Heart left ventricle (tissue), 16 donors: ENCODE measurements around the gene DIP2C. TPM values are rescaled to one million over a fixed set of nuclear protein-coding genes. Genes with fewer than 3 reads are reported as not detected.

ENCODE experiments used
- ATAC-seq, 4 donors: fragments of 200-7000 bp; cut with Tn5 transposase; one replicate each; pipeline ENCODE4 v1.9.1; 2020 to 2022; ENCODE audit warnings: moderate library complexity in 4 of 4, mild to moderate bottlenecking in 3 of 4, moderate number of reproducible peaks in 1 of 4
- DNase-seq, 5 donors: peaks; one replicate each; pipeline ENCODE4 v3.0.0-alpha.2; 2020
- H3K27ac ChIP-seq, 12 donors: fragments of 200-600 bp; sonication (generic) in 4 of 12; one replicate each; pipeline versions ENCODE4 v1.5.0 to v1.8.0; 2016 to 2022; ENCODE audit warnings: mild to moderate bottlenecking in 2 of 12
- H3K27me3 ChIP-seq, 9 donors: fragments of 200-600 bp; sonication (generic) in 2 of 9; one replicate each; pipeline versions ENCODE4 v1.5.1 to v1.8.0; 2016 to 2022; ENCODE audit warnings: mild to moderate bottlenecking in 3 of 9
- H3K36me3 ChIP-seq, 9 donors: fragments of 200-600 bp; sonication (generic) in 2 of 9; one replicate each; pipeline versions ENCODE4 v1.5.0 to v1.8.0; 2018 to 2022; ENCODE audit warnings: mild to moderate bottlenecking in 2 of 9
- H3K4me1 ChIP-seq, 12 donors: fragments of 200-600 bp; sonication (generic) in 4 of 12; one replicate each; pipeline versions ENCODE4 v1.5.0 to v1.8.0; 2016 to 2022; ENCODE audit warnings: mild to moderate bottlenecking in 3 of 12
- H3K4me3 ChIP-seq, 12 donors: fragments of 200-600 bp; sonication (generic) in 4 of 12; one replicate each; pipeline versions ENCODE4 v1.5.0 to v1.8.0; 2017 to 2022; ENCODE audit warnings: mild to moderate bottlenecking in 9 of 12, moderate library complexity in 4 of 12
- H3K9me3 ChIP-seq, 12 donors: fragments of 200-600 bp; sonication (generic) in 4 of 12; one replicate each; pipeline versions ENCODE4 v1.5.0 to v1.8.0; 2016 to 2022; ENCODE audit warnings: mild to moderate bottlenecking in 1 of 12
- POLR2A ChIP-seq, 2 donors: fragments of 450-650 bp; IDR thresholded peaks; one replicate each; pipeline ENCODE4 v1.6.1; 2017; ENCODE audit warnings: antibody characterized with exemption in 2 of 2, mild to moderate bottlenecking in 2 of 2, moderate library complexity in 2 of 2
- WGBS, 4 donors: extraction: QIAGEN DNeasy Blood & Tissue Kit in 2 of 4; methylation state at CpG; one replicate each; pipeline versions ENCODE4 v1.1.5 to v1.1.7; 2013 to 2018; 5-methylcytosine and 5-hydroxymethylcytosine counted together
- intact Hi-C, 10 donors: fragments of 100-400 bp; cut with DNase I; formaldehyde crosslinking; loops; one replicate each; pipeline versions ENCODE4 v1.11.1 to v1.14.2; 2022
- polyA plus RNA-seq, 2 donors: library from polyadenylated mRNA; stranded (reverse); fragments of 200-250 nt; gene quantifications; one replicate each; pipeline ENCODE4 v1.2.3, GENCODE V29; 2013
- total RNA-seq, 9 donors: library from RNA; depleted of rRNA in 2 of 9; stranded (reverse); fragments of >200 nt in 2 of 9; fragmentation: NEBNext Ultra II Directional in 3 of 9; extraction: Animal tissue kit (Norgen Biotek cat#: 25700) in 3 of 9; gene quantifications; one replicate each; pipeline versions ENCODE4 v1.1.0 to v1.2.4, GENCODE V29; 2016 to 2023
- TF ChIP-seq, protein P1 (sequence below), 12 donors: fragments of 200-600 bp; sonication (generic) in 4 of 12; IDR thresholded peaks; one replicate each; pipeline versions ENCODE4 v1.5.0 to v1.8.0; 2018 to 2022; ENCODE audit warnings: antibody characterized with exemption in 12 of 12, mild to moderate bottlenecking in 5 of 12
- donor health status: ischemic (EF 13 %, LVEDD 7.1; RV severe dilation, severe dysfunction).
- donor health status: healthy with polysubstance abuse.
- donor health status: DM: no; HTN: yes; CAD: no.
- donor health status: DM: no; HTN: no; CAD: no.
- donor health status: ischemic (EF 25% LVEDD 6.9; RV normal size, moderate dysfunction).
- donor health status: ischemic (EF 25% LVEDD 5.7; RV mildly dilated, moderate dysfunction).
- donor health status: healthy.
- donor health status: DM: yes; HTN: yes; CAD: no.
- donor health status: ischemic (EF 35%, LVEDD 5.7; RV mildly dilated, moderate dysfunction).
- donor health status: nonischemic (EF 11% LVEDD 7.7; RV severe dilation, severe dysfunction).
- donor health status: DM: yes; HTN: yes; CAD: no.
- donor health status: PGD.
- donor health status: ischemic (EF 29% LVEDD 5.4; RV normal size, mild dysfunction).
- donor health status: nonischemic (EF 23%, LVEDD 6.1; RV moderate dilation, normal function).

Gene DIP2C
- total and polyA plus RNA-seq, 11 donors, result 7.4 to 43.1 (median 28.5) TPM

DNA sequence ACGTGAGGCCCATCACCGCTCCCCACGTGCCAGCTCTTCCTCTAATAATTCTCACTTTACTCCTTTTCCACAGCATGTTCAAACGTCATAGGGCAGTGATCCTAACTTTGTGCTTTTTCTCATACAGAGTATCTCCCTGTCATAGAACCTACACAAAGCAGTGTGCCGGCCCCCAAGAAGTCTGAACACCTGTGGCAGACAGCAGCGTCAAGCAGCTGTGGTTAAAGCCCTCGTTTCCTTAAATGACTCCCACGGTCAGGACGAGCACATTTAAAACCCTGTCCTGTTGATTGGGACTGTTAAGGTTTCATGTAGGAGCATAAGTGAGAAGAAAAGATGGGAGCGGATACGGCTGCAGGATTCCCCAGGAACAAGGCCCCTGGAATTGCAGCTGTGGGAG, 267.2 kb downstream of the DIP2C start:
- Histone ChIP-seq H3K27me3 (no peaks in the 10 kb centered on the region), H3K4me1 (no peaks in the 10 kb centered on the region), H3K4me3 (no peak overlapping the region), H3K27ac (no peak overlapping the region), H3K36me3 (peaks cover 0 to 43% (median 29%) of the 10 kb centered on the region in 9 donors), H3K9me3 (no peaks in the 10 kb centered on the region)
- TF ChIP-seq, protein P1, sequence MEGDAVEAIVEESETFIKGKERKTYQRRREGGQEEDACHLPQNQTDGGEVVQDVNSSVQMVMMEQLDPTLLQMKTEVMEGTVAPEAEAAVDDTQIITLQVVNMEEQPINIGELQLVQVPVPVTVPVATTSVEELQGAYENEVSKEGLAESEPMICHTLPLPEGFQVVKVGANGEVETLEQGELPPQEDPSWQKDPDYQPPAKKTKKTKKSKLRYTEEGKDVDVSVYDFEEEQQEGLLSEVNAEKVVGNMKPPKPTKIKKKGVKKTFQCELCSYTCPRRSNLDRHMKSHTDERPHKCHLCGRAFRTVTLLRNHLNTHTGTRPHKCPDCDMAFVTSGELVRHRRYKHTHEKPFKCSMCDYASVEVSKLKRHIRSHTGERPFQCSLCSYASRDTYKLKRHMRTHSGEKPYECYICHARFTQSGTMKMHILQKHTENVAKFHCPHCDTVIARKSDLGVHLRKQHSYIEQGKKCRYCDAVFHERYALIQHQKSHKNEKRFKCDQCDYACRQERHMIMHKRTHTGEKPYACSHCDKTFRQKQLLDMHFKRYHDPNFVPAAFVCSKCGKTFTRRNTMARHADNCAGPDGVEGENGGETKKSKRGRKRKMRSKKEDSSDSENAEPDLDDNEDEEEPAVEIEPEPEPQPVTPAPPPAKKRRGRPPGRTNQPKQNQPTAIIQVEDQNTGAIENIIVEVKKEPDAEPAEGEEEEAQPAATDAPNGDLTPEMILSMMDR (IDR thresholded peaks at IDR 0.05), result no peak
- no peak for TF ChIP-seq POLR2A (IDR thresholded peaks at IDR 0.05)
- WGBS, 4 donors, result 85 to 92% (median 90%) methylated on average over 11 of the region's 11 CpGs
- DNase-seq, result no peak
- intact Hi-C loops, result no loop called here
- no peak for ATAC-seq

DNA sequence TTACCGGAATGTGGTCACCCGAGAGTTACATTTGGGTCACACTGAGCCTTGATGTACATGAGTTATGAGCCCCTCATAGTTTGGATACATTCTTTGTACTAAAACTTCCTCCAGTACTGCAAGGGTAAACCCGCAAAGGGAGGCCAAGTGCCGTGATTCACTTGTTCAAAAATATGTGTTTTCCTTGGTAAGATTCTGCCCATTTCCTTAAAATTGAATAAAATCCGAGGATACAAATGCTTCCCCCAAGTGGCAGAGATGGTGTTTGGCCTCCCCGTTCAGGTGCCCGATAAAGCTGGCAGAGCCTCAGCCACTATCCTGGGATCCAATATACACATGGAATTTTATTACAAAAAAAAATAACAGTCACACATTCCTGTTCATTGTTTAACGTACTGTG, 268.3 kb downstream of the DIP2C start:
- ATAC-seq (no peak), DNase-seq (no peak)
- H3K27me3 ChIP-seq, result no peaks in the 10 kb centered on the region
- no peaks in the 10 kb centered on the region for H3K4me1 ChIP-seq
- WGBS, 4 donors, result 80 to 85% (median 82%) methylated on average over 8 of the region's 8 CpGs
- no peak for TF ChIP-seq POLR2A (IDR thresholded peaks at IDR 0.05)
- TF ChIP-seq, protein P1 (IDR thresholded peaks at IDR 0.05), result peak in 1 of 12 donors; percentile 3
- peaks cover 0 to 47% (median 29%) of the 10 kb centered on the region in 9 donors for H3K36me3 ChIP-seq
- no peak overlapping the region for H3K4me3 ChIP-seq
- H3K9me3 ChIP-seq, result no peaks in the 10 kb centered on the region
- peak overlapping the region in 1 of 12 donors; percentile 9 for H3K27ac ChIP-seq
- intact Hi-C loops, result no loop called here

DNA sequence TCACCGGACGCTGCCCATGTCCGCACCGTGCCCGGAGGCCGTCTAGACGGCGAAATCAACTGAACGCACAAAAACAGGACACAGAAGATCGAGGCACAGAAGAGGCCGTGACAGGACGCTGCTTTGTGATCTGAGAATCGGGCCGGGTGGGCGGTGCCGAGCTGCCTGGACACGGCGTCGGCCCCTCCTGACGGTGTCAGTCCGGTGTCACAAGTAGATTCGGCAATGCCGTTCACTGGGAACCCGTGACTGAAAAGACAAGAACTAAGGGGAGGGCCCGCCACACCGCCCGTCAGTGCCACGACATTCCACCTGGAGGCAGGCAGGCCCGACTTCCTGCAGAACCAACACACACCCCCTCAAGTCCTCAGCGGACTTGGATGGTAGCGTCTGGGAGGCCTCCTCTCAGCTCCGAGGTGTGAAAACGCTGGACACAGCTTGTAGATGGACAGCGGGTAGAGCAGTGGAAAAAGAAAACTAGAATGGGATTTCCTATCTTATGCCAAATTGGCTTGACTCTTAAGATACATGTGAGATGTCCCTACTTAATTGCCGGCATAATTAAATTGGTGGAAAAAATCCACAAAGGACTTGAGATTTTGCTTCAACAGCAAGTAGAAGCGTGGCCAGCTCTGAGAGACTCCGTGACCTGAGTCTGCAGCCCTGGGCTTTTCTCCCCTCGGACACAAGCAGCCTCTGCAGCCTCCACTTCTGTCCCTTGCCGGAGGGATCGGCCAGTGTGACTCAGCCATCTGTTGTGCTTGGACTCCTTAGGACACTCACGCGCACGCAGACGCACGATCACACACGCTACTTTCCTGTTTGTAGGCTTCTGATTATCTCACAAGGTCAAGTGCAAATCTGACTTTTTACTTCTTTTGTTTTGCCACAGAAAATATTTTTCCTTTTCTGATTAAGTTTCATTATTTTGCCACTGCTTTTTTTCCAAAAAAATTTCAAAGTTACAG, 269.0 kb downstream of the DIP2C start:
- TF ChIP-seq, protein P1 (IDR thresholded peaks at IDR 0.05), result no peak
- no peak for TF ChIP-seq POLR2A (IDR thresholded peaks at IDR 0.05)
- no peak for ATAC-seq
- H3K4me1 ChIP-seq, result no peaks in the 10 kb centered on the region

DNA sequence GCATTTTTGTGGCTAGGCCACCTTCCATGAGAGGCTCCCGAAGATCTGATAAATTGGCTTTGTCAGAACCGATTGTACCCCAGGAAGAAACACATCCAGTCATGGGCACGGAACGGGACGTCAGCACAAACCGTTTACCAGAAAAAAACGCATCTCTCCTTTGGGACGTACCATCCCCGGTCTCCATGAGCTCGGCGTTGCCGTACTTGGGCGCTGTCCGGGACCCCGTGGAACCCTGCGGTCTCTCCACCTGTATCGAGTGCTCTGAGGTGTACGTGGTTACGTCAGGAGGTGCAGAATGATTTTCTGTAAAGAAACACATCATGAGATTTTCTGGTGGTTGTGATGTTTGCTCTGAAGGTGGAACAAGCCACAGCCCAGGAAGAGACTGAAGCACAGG, 270.6 kb downstream of the DIP2C start:
- Histone ChIP-seq H3K27me3 (no peaks in the 10 kb centered on the region), H3K27ac (no peak overlapping the region), H3K9me3 (no peaks in the 10 kb centered on the region), H3K4me1 (no peaks in the 10 kb centered on the region), H3K4me3 (no peak overlapping the region), H3K36me3 (peaks cover 0 to 66% (median 40%) of the 10 kb centered on the region in 9 donors)
- intact Hi-C loops, result no loop called here
- DNase-seq (no peak), ATAC-seq (no peak)
- 94 to 98% (median 96%) methylated on average over 19 of the region's 19 CpGs for WGBS, 4 donors
- TF ChIP-seq, protein P1 (IDR thresholded peaks at IDR 0.05), result no peak
- no peak for TF ChIP-seq POLR2A (IDR thresholded peaks at IDR 0.05)

More for the DNA sequence above, 269.0 kb downstream of the DIP2C start:
- H3K36me3 ChIP-seq, result peaks cover 0 to 54% (median 30%) of the 10 kb centered on the region in 9 donors
- intact Hi-C loops, result loop anchor here in 1 of 10 donors (1.0 kb wide), 1 partner anchor 33 kb away; no protein-coding TSS in a partner anchor
- no peak overlapping the region for H3K4me3 ChIP-seq
- H3K9me3 ChIP-seq, result no peaks in the 10 kb centered on the region
- no peak for DNase-seq
- H3K27me3 ChIP-seq, result no peaks in the 10 kb centered on the region
- 92 to 96% (median 94%) methylated on average over 46 of the region's 46 CpGs for WGBS, 4 donors
- H3K27ac ChIP-seq, result no peak overlapping the region
